ENCODE data around the gene CAMTA2.

GRCh38 chr17:4973256-4974114, 14.0 kb downstream of the CAMTA2 start:
- TF ChIP-seq POLR2AphosphoS5 (IDR thresholded peaks at IDR 0.05) (no peak), CTCF (IDR thresholded peaks at IDR 0.05) (no peak)
